ENCODE results near the gene SUMO3. TPM values are rescaled to one million over a fixed set of nuclear protein-coding genes. Genes with fewer than 3 reads are reported as not detected.
"Not testable (repeated sequence)": the region's sequence is repeated elsewhere in the genome, so short reads cannot be mapped to it uniquely, and the experiment has no call there.

The SUMO3 gene
- total RNA-seq, 1 donor from 2014 or later = 90.3 TPM

GRCh38 chr21:44842087-44842486 is 24.2 kb upstream of the SUMO3 start:
- Mint-ChIP-seq H3K27ac (no peak overlapping the region), H3K36me3 (ENCODE audit: low read depth) (no peaks in the 10 kb centered on the region), H3K4me1 (peaks cover 9% of the 10 kb centered on the region), H3K4me3 (no peak overlapping the region), H3K9me3 (no peaks in the 10 kb centered on the region), H3K27me3 (no peaks in the 10 kb centered on the region)
- intact Hi-C loops (cut with micrococcal nuclease) = no loop called here
- DNase-seq = no peak

GRCh38 chr21:44840771-44841170 is 22.9 kb upstream of the SUMO3 start:
- no peaks in the 10 kb centered on the region for H3K9me3 Mint-ChIP-seq
- no peak for DNase-seq
- intact Hi-C loops (cut with micrococcal nuclease) = no loop called here
- H3K36me3 Mint-ChIP-seq (ENCODE audit: low read depth) = no peaks in the 10 kb centered on the region
- H3K27ac Mint-ChIP-seq = no peak overlapping the region
- H3K4me1 Mint-ChIP-seq = peaks cover 2% of the 10 kb centered on the region
- H3K4me3 Mint-ChIP-seq = no peak overlapping the region
- H3K27me3 Mint-ChIP-seq = no peaks in the 10 kb centered on the region

GRCh38 chr21:44838951-44839350 is 21.1 kb upstream of the SUMO3 start:
- H3K4me1 Mint-ChIP-seq = no peaks in the 10 kb centered on the region
- intact Hi-C loops (cut with micrococcal nuclease) = no loop called here
- no peak for DNase-seq
- no peaks in the 10 kb centered on the region for H3K9me3 Mint-ChIP-seq
- no peak overlapping the region for H3K4me3 Mint-ChIP-seq
- no peak overlapping the region for H3K27ac Mint-ChIP-seq
- H3K36me3 Mint-ChIP-seq (ENCODE audit: low read depth) = no peaks in the 10 kb centered on the region
- H3K27me3 Mint-ChIP-seq = no peaks in the 10 kb centered on the region

GRCh38 chr21:44838039-44838895 is 20.4 kb upstream of the SUMO3 start:
- no peaks in the 10 kb centered on the region for H3K36me3 Mint-ChIP-seq (ENCODE audit: low read depth)
- intact Hi-C loops (cut with micrococcal nuclease) = no loop called here
- H3K4me1 Mint-ChIP-seq = no peaks in the 10 kb centered on the region
- DNase-seq = no peak
- no peak overlapping the region for H3K27ac Mint-ChIP-seq
- no peaks in the 10 kb centered on the region for H3K9me3 Mint-ChIP-seq
- no peak overlapping the region for H3K4me3 Mint-ChIP-seq
- peaks cover 2% of the 10 kb centered on the region for H3K27me3 Mint-ChIP-seq

- Mint-ChIP-seq H3K27me3 (peaks cover 2% of the 10 kb centered on the region), H3K36me3 (ENCODE audit: low read depth) (no peaks in the 10 kb centered on the region), H3K9me3 (no peaks in the 10 kb centered on the region), H3K4me3 (no peak overlapping the region), H3K27ac (no peak overlapping the region), H3K4me1 (no peaks in the 10 kb centered on the region)
- no peak for DNase-seq
- intact Hi-C loops (cut with micrococcal nuclease) = no loop called here
Measured at GRCh38 chr21:44837537-44837936, 19.7 kb upstream of the SUMO3 start.

GRCh38 chr21:44836666-44837471 is 19.0 kb upstream of the SUMO3 start:
- intact Hi-C loops (cut with micrococcal nuclease) = no loop called here
- no peak overlapping the region for H3K27ac Mint-ChIP-seq

GRCh38 chr21:44836349-44836665 is 18.4 kb upstream of the SUMO3 start:
- peaks cover 2% of the 10 kb centered on the region for H3K27me3 Mint-ChIP-seq
- no peak for DNase-seq
- H3K36me3 Mint-ChIP-seq (ENCODE audit: low read depth) = no peaks in the 10 kb centered on the region
- H3K4me1 Mint-ChIP-seq = peaks cover under 1% of the 10 kb centered on the region
- intact Hi-C loops (cut with micrococcal nuclease) = no loop called here
- no peaks in the 10 kb centered on the region for H3K9me3 Mint-ChIP-seq
- no peak overlapping the region for H3K4me3 Mint-ChIP-seq
- no peak overlapping the region for H3K27ac Mint-ChIP-seq

More at GRCh38 chr21:44836666-44837471, 19.0 kb upstream of the SUMO3 start:
- H3K36me3 Mint-ChIP-seq (ENCODE audit: low read depth) = no peaks in the 10 kb centered on the region
- H3K4me1 Mint-ChIP-seq = no peaks in the 10 kb centered on the region
- H3K27me3 Mint-ChIP-seq = peaks cover 2% of the 10 kb centered on the region
- no peak for DNase-seq
- no peaks in the 10 kb centered on the region for H3K9me3 Mint-ChIP-seq
- H3K4me3 Mint-ChIP-seq = no peak overlapping the region

GRCh38 chr21:44835647-44835973 is 17.7 kb upstream of the SUMO3 start:
- peaks cover 4% of the 10 kb centered on the region for H3K4me1 Mint-ChIP-seq
- H3K27ac Mint-ChIP-seq = no peak overlapping the region
- DNase-seq = no peak
- H3K27me3 Mint-ChIP-seq = peaks cover 2% of the 10 kb centered on the region
- H3K4me3 Mint-ChIP-seq = no peak overlapping the region
- no peaks in the 10 kb centered on the region for H3K9me3 Mint-ChIP-seq
- H3K36me3 Mint-ChIP-seq (ENCODE audit: low read depth) = no peaks in the 10 kb centered on the region
- intact Hi-C loops (cut with micrococcal nuclease) = no loop called here

- no peak overlapping the region for H3K27ac Mint-ChIP-seq
- peaks cover 2% of the 10 kb centered on the region for H3K27me3 Mint-ChIP-seq
- peaks cover 6% of the 10 kb centered on the region for H3K4me1 Mint-ChIP-seq
- no peak overlapping the region for H3K4me3 Mint-ChIP-seq
- no peaks in the 10 kb centered on the region for H3K36me3 Mint-ChIP-seq (ENCODE audit: low read depth)
- intact Hi-C loops (cut with micrococcal nuclease) = no loop called here
- no peak for DNase-seq
- no peaks in the 10 kb centered on the region for H3K9me3 Mint-ChIP-seq
Measured at GRCh38 chr21:44834951-44835646, 17.2 kb upstream of the SUMO3 start.

- intact Hi-C loops (cut with micrococcal nuclease) = no loop called here
- Mint-ChIP-seq H3K27ac (no peak overlapping the region), H3K4me1 (peaks cover 6% of the 10 kb centered on the region)
Measured at GRCh38 chr21:44834231-44834950, 16.5 kb upstream of the SUMO3 start.

GRCh38 chr21:44833663-44834062 is 15.8 kb upstream of the SUMO3 start:
- H3K27ac Mint-ChIP-seq = no peak overlapping the region
- intact Hi-C loops (cut with micrococcal nuclease) = no loop called here
- DNase-seq = no peak
- H3K4me3 Mint-ChIP-seq = no peak overlapping the region
- H3K27me3 Mint-ChIP-seq = peaks cover 2% of the 10 kb centered on the region
- no peaks in the 10 kb centered on the region for H3K9me3 Mint-ChIP-seq
- no peaks in the 10 kb centered on the region for H3K36me3 Mint-ChIP-seq (ENCODE audit: low read depth)
- H3K4me1 Mint-ChIP-seq = peaks cover 6% of the 10 kb centered on the region

More at GRCh38 chr21:44834231-44834950, 16.5 kb upstream of the SUMO3 start:
- Mint-ChIP-seq H3K4me3 (no peak overlapping the region), H3K36me3 (ENCODE audit: low read depth) (no peaks in the 10 kb centered on the region), H3K27me3 (peaks cover 2% of the 10 kb centered on the region), H3K9me3 (no peaks in the 10 kb centered on the region)
- no peak for DNase-seq

- H3K27ac Mint-ChIP-seq; H3K27me3 Mint-ChIP-seq; intact Hi-C loops (cut with micrococcal nuclease); H3K4me3 Mint-ChIP-seq; H3K9me3 Mint-ChIP-seq; H3K4me1 Mint-ChIP-seq; H3K36me3 Mint-ChIP-seq (ENCODE audit: low read depth); DNase-seq: not testable (repeated sequence)
Measured at GRCh38 chr21:44832516-44833255, 14.8 kb upstream of the SUMO3 start.

- no peak overlapping the region for H3K27ac Mint-ChIP-seq
- peaks cover 3% of the 10 kb centered on the region for H3K27me3 Mint-ChIP-seq
- H3K36me3 Mint-ChIP-seq (ENCODE audit: low read depth) = peaks cover 5% of the 10 kb centered on the region
- peaks cover 6% of the 10 kb centered on the region for H3K4me1 Mint-ChIP-seq
- no peak overlapping the region for H3K4me3 Mint-ChIP-seq
- no peak for DNase-seq
- intact Hi-C loops (cut with micrococcal nuclease) = no loop called here
- H3K9me3 Mint-ChIP-seq = peaks cover 12% of the 10 kb centered on the region
Measured at GRCh38 chr21:44831227-44831860, 13.5 kb upstream of the SUMO3 start.
